ENCODE measurements around the gene SELENOF. TPM values are rescaled to one million over a fixed set of nuclear protein-coding genes. Genes with fewer than 3 reads are reported as not detected.

SELENOF gene
- polyA plus RNA-seq (ENCODE audit: insufficient read length in 4 of 4): 100 to 1,000 TPM; 239 to 369 (median 301) TPM

DNA sequence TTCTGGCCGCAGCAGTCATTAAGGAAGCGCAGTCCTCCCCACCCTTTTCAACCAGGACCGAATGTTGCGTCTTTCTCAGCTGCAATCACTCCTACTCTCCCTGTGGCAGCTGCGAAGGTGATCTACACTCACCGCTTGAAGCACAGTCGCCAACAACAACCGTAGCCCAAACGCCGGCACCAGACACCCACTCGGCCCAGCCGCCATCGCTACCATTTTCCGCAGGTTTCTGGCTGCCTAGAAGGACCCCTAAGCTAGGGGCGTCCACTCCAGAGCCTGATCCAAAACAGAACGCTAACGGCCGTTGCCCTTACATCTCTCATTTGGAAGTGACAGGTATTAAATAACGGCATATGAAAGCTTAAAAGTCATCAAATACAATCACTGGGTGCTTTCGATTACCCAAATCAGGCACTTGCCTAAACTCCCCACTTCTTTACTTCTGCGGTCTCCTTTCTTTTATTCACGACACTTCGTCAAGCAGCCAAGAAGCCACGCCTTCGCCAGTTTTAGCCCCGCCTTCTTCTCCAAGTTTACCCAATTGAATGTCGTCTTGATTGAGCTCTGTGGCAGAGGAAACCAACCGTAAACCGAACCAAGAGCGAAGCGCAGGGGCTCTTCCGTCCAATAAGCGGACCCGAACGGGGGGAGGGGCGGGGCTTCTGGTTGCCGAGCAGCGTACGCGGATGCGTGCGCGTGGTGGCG is at the start of gene SELENOF:
Gene SELENOF (minus strand): TSS at position 231 of the 705 bp plus-strand sequence. CDS start 15 bp downstream, at position 216.
- peak; percentile 100 for DNase-seq (ENCODE audit: low read depth in 4 of 4, low spot score in 2 of 4)

DNA sequence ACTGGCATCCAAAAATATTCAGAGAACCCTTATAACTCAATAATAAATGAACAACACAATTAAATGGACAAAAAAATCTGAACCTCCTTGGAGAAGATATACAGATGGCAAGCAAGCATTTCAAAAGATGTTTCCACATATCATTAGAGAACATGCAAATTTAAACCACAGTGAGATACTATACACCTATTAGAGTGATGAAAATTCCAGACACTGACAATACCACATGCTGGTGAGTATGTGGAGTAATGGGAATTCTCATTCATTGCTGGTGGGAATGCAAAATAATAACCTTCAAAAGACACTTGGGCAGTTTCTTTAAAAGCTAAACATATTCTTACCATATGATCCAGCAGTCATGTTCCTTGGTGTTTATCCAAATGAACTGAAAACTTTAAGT is 46.6 kb upstream of the SELENOF start:
- no peak for DNase-seq (ENCODE audit: low read depth in 4 of 4, low spot score in 2 of 4)

DNA sequence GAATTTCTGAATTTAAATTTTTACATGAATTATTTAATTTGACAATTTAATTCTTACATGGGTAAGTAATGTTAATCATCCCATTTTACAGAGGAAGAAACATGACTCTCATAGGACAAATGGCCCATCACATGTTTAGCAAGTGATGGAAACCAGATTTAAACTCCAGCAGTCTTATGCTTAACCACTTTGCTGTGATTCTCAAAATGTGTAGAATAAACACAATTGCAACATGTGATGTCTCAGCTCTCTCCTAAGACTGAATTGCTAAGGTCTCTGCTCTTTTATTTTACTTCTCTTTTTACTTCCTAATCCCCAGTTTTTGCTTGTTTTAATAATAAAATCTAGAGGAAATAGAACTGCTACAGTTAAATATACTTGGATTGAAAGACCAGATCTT is 43.3 kb upstream of the SELENOF start:
- no peak for DNase-seq (ENCODE audit: low read depth in 4 of 4, low spot score in 2 of 4)

DNA sequence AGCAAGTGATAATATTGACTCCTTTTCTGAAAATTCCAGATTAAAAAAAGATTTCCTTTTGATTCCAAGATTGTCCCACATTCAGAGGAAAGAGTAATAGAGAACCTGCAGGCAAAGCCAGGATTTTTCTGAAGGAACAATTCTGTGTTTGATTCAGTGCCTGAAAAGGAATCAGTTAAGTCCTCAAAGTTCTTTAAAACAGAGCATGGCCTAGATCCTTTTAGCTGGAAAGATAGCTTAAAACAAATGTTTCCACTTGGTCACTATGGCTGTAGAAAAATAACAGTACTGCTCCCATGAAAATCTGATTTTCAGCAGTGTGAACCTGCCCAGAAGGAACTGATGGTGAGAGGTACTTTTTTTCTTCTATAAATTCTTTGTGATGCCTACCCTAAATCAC is 42.3 kb upstream of the SELENOF start:
- no peak for DNase-seq (ENCODE audit: low read depth in 4 of 4, low spot score in 2 of 4)

DNA sequence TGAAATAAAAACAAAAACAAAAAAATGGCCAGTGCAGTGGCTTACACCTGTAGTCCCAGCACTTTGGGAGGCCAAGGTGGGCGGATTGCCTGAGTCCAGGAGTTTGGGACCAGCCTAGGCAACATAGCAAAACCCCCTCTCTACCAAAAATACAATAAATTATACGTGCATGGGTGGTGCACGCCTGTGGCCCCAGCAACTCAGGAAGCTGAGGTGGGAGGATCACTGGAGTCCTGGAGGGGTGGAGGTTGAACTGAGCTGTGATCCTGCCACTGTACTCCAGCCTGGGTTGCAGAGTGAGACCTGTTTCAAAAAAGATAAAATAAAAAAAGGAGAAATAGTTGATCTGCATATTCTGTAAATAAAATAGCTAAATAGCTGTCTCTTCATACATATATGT is 41.8 kb upstream of the SELENOF start:
- DNase-seq (ENCODE audit: low read depth in 4 of 4, low spot score in 2 of 4): no peak

DNA sequence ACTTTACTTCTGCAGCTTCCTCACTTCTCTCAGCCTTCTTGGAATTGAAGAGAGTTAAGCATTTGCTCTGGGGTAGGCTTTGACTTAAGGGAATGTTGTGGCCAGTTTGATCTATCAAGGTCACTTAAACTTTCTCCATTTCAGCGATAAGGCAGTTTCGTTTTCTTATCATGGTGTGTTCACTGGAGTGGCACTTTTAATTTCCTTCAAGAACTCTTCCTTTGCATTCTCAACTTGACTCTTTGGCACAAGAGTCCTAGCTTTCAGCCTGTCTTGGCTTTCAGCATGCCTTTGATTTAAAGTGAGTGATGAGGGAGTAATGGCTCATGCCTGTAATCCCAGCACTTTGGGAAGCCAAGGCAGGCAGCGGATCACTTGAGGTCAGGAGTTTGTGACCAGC is 39.2 kb upstream of the SELENOF start:
- no peak for DNase-seq (ENCODE audit: low read depth in 4 of 4, low spot score in 2 of 4)

DNA sequence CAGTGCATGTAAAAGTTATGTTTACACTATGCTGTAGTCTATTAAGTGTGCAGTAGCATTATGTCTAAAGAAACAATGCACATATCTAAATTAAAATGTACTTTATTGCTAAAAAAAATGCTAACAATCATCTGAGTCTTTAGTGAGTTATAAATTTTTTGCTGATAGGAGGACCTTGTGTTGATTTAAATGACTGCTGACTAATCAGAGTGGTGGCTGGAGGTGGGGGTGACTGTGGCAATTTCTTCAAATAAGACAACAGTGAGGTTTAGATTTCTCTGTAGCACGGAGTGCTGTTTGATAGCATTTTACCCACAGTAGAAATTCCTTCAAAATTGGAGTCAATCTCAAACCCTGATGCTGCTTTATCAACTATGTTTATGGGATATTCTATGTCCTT is 37.5 kb upstream of the SELENOF start:
- no peak for DNase-seq (ENCODE audit: low read depth in 4 of 4, low spot score in 2 of 4)

DNA sequence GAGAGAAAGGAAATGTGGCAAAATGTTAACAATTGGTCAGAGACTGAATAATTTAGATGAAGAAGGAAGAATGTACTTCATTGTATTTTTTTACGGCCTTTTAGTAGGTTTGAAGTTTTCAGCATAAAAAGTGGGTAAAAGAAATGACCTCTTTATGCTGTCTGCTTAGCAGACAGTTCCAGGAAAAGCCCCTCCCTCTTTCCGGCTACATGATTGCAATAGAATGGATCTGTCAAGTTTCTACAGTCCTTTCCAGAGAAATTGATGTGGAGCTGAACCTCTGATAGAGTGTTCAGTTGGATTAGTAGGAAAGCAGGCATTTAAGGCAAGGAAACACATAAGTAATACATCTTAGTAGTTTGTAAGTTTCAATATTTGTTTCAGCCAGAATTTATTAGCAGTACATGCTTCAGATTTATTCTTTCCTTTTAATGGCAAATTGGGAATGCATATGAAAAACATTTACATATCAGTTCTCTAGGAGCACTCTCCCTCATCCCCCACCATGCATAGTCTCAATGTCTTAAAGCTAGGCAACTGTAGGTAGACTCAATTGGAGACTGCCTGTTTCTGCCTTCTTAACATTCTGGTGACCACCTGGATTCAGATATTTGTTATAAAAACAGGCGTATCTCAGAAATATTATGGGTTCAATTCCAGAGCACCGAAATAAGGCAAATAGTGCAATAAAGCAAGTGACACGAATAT is 36.9 kb upstream of the SELENOF start:
- no peak for DNase-seq (ENCODE audit: low read depth in 4 of 4, low spot score in 2 of 4)

DNA sequence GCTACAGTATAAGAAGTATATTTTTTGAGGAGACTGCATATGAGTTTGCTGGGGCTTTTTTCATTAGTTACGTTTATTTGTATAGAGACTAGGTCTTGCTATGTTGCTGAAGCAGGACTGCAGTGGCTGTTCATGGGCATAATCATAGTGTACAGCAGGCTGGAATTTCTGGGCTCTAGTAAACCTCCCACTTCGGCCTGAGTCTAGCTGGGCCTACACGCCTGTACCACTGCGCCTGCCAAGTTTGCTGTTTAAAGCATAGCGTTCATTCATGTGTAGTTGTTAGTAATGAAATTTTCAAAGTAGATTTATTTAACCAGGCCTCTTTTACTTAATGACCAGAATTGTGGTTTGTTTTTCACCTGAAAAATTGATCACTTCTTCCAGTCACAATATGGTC is 34.3 kb upstream of the SELENOF start:
- no peak for DNase-seq (ENCODE audit: low read depth in 4 of 4, low spot score in 2 of 4)

DNA sequence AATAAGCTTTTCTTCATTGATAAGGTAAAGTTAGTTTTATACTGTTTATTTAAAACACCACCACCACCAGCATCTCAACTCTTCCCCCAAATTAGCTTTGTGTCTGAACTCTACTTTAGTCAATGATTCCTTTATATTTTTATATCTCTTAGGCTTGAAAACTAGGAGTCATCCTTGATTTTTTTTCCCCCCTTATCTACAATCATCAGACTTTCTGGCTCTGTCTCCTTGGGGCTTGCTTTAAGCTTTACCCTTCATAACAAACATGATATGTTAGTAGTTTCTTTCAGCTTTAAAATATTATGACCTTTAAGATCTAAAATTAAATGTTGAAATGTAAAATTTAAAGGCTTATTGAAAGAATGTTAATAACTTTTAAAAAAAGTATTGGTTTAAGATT is 28.8 kb upstream of the SELENOF start:
- DNase-seq (ENCODE audit: low read depth in 4 of 4, low spot score in 2 of 4): no peak

DNA sequence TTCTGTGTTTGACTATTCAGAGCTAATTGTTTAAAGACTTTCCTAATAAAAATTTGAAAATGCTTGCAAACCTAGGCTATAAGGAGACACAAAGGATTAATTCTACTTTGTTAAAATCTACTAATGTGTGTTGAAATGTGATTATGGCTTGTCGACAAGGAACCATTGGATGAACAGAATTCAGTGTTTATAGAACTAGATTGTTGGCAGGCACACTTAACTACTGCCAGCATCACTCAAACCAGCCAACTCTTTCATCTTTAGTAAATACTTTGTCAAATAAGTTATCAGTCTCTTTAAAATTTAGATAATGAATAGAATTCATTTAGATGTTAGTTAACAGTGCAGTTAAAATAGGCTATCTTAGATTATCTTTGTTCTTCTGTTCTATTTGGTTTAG is 28.1 kb upstream of the SELENOF start:
- no peak for DNase-seq (ENCODE audit: low read depth in 4 of 4, low spot score in 2 of 4)

DNA sequence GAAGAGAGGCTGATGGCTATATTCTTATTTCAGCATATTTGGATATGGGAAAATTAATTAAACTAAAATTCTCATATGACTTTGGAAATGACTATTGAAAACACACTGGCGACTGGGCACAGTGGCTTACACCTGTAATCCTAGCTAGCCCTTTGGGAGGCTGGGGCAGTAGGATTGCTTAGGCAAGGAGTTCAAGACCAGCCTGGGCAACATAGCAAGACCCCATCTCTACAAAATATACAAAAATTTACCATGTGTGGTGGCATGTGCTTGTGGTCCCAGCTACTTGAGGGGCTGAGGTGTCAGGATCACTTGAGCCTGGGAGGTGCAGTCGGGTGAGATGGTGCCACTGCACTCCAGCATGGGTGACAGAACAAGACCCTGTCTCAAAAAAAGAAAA is 26.7 kb upstream of the SELENOF start:
- no peak for DNase-seq (ENCODE audit: low read depth in 4 of 4, low spot score in 2 of 4)

DNA sequence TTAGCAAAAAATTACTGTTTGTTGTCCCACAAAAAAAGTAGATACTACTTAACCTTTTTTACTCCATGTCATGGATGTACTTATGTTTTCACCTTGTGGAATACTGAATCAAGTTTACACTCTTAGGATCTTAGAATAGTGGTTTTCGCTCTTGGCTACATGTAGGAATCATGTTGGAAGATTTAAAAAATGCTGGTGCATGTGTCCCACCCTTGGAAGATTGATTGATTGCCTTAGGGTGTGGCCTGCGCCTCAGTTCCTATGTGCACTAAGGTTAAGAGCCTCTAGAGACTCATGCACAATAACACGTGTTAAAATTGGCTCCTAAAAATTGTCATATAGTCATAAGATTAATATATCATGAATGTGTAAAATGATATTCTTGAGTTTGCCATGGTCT is 25.5 kb upstream of the SELENOF start:
- no peak for DNase-seq (ENCODE audit: low read depth in 4 of 4, low spot score in 2 of 4)

DNA sequence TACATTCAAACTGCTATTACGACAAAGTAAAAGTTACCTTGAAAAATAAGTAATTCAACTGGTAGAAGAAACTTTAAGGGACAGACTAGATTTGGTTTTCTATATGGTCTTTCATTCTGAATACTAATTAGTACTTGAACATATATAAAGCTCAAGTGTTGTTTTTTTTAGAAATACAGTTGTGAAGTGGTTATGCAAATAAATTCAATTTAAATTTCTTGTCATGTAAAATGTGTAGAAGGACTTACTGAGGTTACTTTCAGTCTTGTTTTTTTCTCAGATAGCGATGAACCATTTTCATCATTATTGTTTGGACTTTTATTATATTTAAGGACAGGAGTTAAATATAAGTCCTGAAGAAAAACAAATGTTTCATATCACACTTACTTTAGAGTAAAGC is 24.9 kb upstream of the SELENOF start:
- DNase-seq (ENCODE audit: low read depth in 4 of 4, low spot score in 2 of 4): no peak

DNA sequence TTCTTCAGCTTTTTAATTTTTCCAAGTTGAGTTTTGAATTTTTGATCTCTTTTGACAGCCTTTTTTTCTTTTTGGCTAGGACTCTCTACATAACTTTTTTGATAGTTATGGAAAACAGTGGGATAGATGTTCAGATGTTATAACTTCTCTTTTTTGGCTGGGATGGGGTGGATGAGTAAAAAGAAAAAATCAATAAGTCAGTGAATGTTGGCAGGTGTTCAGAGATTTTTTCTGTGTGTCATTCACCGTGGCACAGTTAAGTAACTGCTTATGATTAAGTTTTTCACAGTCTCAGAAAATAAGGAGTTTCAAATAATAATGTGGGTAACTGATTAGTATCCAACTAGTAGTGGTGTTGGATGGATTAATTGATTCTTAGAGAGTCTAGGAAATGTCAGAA is 24.5 kb upstream of the SELENOF start:
- DNase-seq (ENCODE audit: low read depth in 4 of 4, low spot score in 2 of 4): no peak

DNA sequence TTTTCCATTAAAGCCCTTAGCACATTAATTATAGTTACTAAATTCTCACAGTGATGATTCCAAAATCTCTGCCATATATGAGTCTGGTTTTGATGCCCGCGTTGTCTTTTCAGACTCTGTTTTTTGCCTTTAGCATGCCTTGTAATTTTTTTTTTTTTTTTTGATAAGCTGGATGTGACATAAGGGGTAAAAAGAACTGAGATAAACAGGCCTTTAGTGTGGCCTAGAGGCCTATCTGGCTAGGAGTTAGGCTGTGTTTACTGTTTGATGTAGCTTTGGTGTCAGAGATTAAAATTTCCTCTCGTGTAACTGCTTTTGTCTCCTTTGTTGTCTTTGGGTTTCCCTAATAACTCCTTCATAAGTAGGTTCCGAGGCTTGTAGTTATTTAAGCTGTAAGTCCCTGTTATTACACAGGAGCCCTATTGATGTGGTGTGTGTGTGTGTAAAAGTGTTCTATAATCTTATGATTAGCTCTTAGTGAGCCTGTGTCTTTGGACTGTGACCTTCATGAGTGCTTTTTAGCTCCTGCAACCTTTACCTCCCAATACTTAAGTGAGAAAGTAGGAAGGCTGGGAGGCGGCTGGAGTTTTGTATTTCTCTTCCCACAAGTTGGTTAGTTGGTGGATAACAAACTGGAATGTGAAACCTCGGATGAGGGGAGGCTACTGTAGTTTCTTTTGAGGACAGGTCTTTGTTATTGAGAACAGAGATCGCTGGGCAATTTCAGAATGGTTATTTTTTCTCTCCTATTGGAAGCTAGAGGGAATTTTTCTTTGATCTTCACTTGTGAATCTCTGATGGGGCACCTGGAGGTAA is 19.8 kb upstream of the SELENOF start:
- DNase-seq (ENCODE audit: low read depth in 4 of 4, low spot score in 2 of 4): no peak

DNA sequence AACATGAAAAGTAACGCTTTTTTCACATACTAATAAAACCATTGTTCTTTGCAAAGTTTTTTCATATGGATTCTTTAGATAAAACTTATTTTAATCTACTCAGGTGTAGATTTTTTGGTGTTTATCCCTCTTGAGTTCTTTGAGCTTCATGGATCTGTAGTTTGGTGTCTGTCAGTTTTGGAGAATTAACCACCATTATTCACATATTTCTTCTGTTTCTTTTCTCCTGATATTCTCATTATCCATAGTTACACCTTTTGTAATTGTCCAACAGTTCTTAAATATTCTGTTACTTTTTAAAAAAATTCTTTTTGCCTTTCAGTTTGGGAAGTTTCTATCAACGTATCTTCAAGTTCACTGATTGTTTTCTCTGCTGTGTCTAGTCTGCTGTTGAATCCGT is 19.1 kb upstream of the SELENOF start:
- no peak for DNase-seq (ENCODE audit: low read depth in 4 of 4, low spot score in 2 of 4)

DNA sequence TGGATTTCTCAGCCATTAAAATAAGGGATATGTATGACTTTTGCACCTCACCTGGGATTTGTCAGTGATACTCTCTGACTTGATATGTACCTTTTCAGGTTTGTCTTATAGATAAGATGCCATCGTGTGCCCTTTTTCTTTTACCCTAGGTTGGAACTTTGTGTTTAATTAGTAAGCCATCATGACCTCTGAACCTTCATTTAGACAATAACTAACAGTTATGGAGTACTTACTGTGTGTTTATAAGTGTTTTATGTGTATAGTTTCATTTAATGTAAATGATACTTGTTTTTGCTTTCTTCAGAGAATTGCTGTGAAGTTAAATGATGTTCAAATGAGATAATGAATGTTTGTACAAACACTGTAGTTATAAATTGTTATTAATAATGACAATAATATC is 14.9 kb upstream of the SELENOF start:
- DNase-seq (ENCODE audit: low read depth in 4 of 4, low spot score in 2 of 4): no peak

DNA sequence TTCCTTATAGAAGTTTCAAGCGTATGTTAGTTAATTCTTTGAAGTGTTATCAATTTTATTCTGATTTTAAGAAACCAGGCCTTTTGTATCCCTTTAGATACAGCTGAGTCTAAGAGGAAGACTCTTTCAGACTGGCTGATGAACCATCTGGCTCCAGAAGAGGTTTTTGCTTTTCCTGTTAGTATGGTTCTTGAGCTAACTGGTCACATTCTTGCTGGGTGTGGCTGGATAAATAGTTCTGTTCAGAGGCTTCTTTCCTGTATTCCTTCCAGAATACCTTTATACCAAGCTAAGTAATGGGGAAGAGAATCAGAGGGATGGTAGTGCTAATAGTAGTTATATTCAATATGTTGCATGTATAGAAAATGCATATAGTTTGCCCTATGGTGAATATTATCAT is 13.0 kb upstream of the SELENOF start:
- DNase-seq (ENCODE audit: low read depth in 4 of 4, low spot score in 2 of 4): no peak

DNA sequence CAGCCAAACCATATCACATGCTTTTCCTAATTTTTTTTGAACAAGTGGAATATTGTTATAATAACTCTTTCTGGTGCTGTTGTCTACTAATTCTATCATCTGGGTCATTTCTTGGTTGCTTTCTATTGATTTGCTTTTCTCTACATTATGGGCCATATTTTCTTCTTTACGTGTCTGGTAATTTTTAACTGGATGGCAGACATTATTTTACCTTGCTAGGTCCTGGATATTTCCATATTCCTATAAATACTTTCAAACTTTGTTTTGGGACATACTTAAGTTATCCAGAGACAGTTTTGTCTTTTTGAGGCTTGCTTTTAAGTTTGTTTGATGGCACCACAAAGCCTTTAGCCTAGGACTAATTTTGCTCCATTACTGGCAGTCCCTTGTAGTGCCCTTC is 11.8 kb upstream of the SELENOF start:
- no peak for DNase-seq (ENCODE audit: low read depth in 4 of 4, low spot score in 2 of 4)

DNA sequence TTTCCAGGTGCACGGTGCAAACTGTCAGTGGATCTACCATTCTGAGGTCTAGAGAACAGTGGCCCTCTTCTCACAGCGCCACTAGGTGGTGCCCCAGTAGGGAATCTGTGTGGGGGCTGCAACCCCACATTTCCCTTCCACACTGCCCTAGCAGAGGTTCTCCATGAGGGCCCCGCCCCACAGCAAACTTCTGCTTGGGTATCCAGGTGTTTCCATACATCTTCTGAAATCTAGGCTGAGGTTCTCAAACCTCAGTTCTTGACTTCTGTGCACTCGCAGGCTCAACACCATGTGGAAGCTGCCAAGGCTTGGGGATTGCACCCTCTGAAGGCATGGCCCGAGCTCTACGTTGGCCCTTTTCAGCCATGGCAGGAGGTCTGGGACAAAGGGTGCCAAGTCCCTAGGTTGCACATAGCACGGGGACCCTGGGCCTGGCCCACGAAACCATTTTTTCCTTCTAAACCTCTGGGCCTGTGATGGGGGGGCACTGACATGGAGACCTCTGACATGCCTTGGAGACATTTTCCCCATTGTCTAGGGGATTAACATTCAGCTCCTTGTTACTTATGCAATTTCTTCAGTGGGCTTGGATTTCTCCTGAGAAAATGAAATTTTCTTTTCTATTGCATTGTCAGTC is 10.5 kb upstream of the SELENOF start:
- DNase-seq (ENCODE audit: low read depth in 4 of 4, low spot score in 2 of 4): no peak
